Measurements from ENCODE around the gene RGS21. TPM values are rescaled to one million over a fixed set of nuclear protein-coding genes. Genes with fewer than 3 reads are reported as not detected.

Gene RGS21
- polyA plus RNA-seq, 3 donors = not detected

DNA sequence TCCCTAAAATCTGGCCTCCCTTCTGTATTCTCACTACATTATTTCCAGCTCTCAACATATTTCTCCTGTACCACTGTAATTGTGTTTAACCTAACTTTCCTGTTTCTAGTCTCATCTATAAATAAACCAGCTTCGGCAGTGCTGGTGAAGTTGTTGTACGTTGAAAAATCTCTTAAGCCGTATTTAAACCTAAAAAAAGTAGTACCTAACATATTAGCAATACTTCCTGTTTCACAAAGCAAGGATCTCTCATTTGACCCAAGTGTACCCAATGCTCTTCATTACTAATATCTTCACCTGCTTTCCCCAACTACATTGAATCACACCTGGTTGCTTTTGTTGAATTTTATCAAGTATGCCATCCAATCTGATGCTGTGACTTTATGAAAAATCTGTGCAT, 42.2 kb upstream of the RGS21 start:
- Mint-ChIP-seq H3K36me3 (no peaks in the 10 kb centered on the region), H3K4me3 (no peak overlapping the region), H3K9me3 (peaks cover 0 to 5% (median 0%) of the 10 kb centered on the region in 7 donors), H3K27ac (no peak overlapping the region), H3K4me1 (no peaks in the 10 kb centered on the region), H3K27me3 (ENCODE audit: low read depth in 3 of 3) (no peaks in the 10 kb centered on the region)
- Histone ChIP-seq H3K4me3 (replicated peaks in 1 of 3; ENCODE audit: low read depth in 2 of 3, low read length in 3 of 3) (no peak overlapping the region), H3K4me1 (ENCODE audit: control insufficient read depth in 1 of 2, insufficient read depth in 2 of 2, low read length in 2 of 2) (no peaks in the 10 kb centered on the region), H4K20me1 (ENCODE audit: insufficient read depth, low read length) (no peaks in the 10 kb centered on the region), H2AFZ (ENCODE audit: insufficient read depth, low read depth, low read length, poor library complexity, severe bottlenecking) (no peak overlapping the region), H3K4me2 (replicated peaks; ENCODE audit: extremely low read depth, low read length, poor library complexity, severe bottlenecking) (no peak overlapping the region), H3K9me3 (replicated peaks in 1 of 2; ENCODE audit: control insufficient read depth in 1 of 2, insufficient read depth in 1 of 2, low read length in 2 of 2) (no peaks in the 10 kb centered on the region), H3K79me2 (ENCODE audit: insufficient read depth, low read length) (no peaks in the 10 kb centered on the region), H3K9ac (ENCODE audit: insufficient read depth, low read length, poor library complexity, severe bottlenecking) (no peak overlapping the region), H3K27me3 (ENCODE audit: control insufficient read depth in 2 of 2, insufficient read depth in 2 of 2, low read length in 2 of 2) (no peaks in the 10 kb centered on the region), H3K36me3 (replicated peaks in 1 of 2; ENCODE audit: control insufficient read depth in 1 of 2, insufficient read depth in 2 of 2, low read length in 2 of 2) (no peaks in the 10 kb centered on the region), H3K27ac (ENCODE audit: low read depth in 1 of 2, low read length in 2 of 2) (no peak overlapping the region)
- WGBS (ENCODE audit: insufficient coverage) = 80% methylated on average over 1 of the region's 3 CpGs
- TF ChIP-seq CTCF (IDR thresholded peaks at IDR 0.05) = no peak
- DNase-seq = no peak
- intact Hi-C loops (cut with micrococcal nuclease) = no loop called here

- TF ChIP-seq CTCF (IDR thresholded peaks at IDR 0.05) = no peak
- H3K4me1 Mint-ChIP-seq = no peaks in the 10 kb centered on the region
- no peak for DNase-seq
- 100% methylated on average over 1 of the region's 1 CpG for WGBS (ENCODE audit: insufficient coverage)
- no peaks in the 10 kb centered on the region for H3K4me1 ChIP-seq (ENCODE audit: control insufficient read depth in 1 of 2, insufficient read depth in 2 of 2, low read length in 2 of 2)
- no peak overlapping the region for H3K9ac ChIP-seq (ENCODE audit: insufficient read depth, low read length, poor library complexity, severe bottlenecking)
- no peaks in the 10 kb centered on the region for H3K9me3 ChIP-seq (replicated peaks in 1 of 2; ENCODE audit: control insufficient read depth in 1 of 2, insufficient read depth in 1 of 2, low read length in 2 of 2)
- peaks cover 0 to 17% (median 7%) of the 10 kb centered on the region in 7 donors for H3K9me3 Mint-ChIP-seq
- no peak overlapping the region for H3K4me3 ChIP-seq (replicated peaks in 1 of 3; ENCODE audit: low read depth in 2 of 3, low read length in 3 of 3)
- no peaks in the 10 kb centered on the region for H3K27me3 ChIP-seq (ENCODE audit: control insufficient read depth in 2 of 2, insufficient read depth in 2 of 2, low read length in 2 of 2)
- no peak overlapping the region for H3K27ac Mint-ChIP-seq
- H3K4me2 ChIP-seq (replicated peaks; ENCODE audit: extremely low read depth, low read length, poor library complexity, severe bottlenecking) = no peak overlapping the region
- no peak overlapping the region for H2AFZ ChIP-seq (ENCODE audit: insufficient read depth, low read depth, low read length, poor library complexity, severe bottlenecking)
- H3K4me3 Mint-ChIP-seq = no peak overlapping the region
- H3K27ac ChIP-seq (ENCODE audit: low read depth in 1 of 2, low read length in 2 of 2) = no peak overlapping the region
- H4K20me1 ChIP-seq (ENCODE audit: insufficient read depth, low read length) = no peaks in the 10 kb centered on the region
- no peaks in the 10 kb centered on the region for H3K27me3 Mint-ChIP-seq (ENCODE audit: low read depth in 3 of 3)
- H3K36me3 Mint-ChIP-seq = no peaks in the 10 kb centered on the region
- H3K79me2 ChIP-seq (ENCODE audit: insufficient read depth, low read length) = no peaks in the 10 kb centered on the region
- no peaks in the 10 kb centered on the region for H3K36me3 ChIP-seq (replicated peaks in 1 of 2; ENCODE audit: control insufficient read depth in 1 of 2, insufficient read depth in 2 of 2, low read length in 2 of 2)
- intact Hi-C loops (cut with micrococcal nuclease) = no loop called here
Observed at GRCh38 chr1:192277635-192278034, 39.2 kb upstream of the RGS21 start.

All from CD14-positive monocyte (primary cell).